Neural cell (in vitro differentiated cells): ENCODE data around the gene RHOT2. TPM values are rescaled to one million over a fixed set of nuclear protein-coding genes. Genes with fewer than 3 reads are reported as not detected.

Experiments used
- H2AFZ ChIP-seq: fragments of 200-600, 300-800 bp; sonication (generic), shearing (Covaris generic); 2 replicates; pipeline ENCODE4 v1.6.0; 2014; ENCODE audit warnings: low read depth, mild to moderate bottlenecking, antibody characterized with exemption, low read length, moderate library complexity
- H3F3A ChIP-seq: fragments of 200-600 bp; shearing (Covaris generic); 2 replicates; pipeline ENCODE4 v1.6.1; 2016; ENCODE audit warnings: mild to moderate bottlenecking, moderate library complexity, mixed read lengths, antibody characterized with exemption, low read length; ENCODE audit not compliant: insufficient read depth, poor library complexity, severe bottlenecking
- H3K27ac ChIP-seq: fragments of 200-600, 300-800 bp; sonication (generic), shearing (Covaris generic); 2 replicates; pipeline ENCODE4 v1.5.1; 2014; ENCODE audit warnings: mild to moderate bottlenecking, low read length, moderate library complexity
- H3K27me3 ChIP-seq: fragments of 300-800, 200-600 bp; sonication (generic), shearing (Covaris generic); 2 replicates; pipeline ENCODE4 v1.6.0; 2014; ENCODE audit warnings: mild to moderate bottlenecking, low read depth, low read length, moderate library complexity; ENCODE audit not compliant: insufficient read depth
- H3K36me3 ChIP-seq: fragments of 300-800, 200-600 bp; sonication (generic), shearing (Covaris generic); 2 replicates; pipeline ENCODE4 v1.5.1; 2014; ENCODE audit warnings: mild to moderate bottlenecking, antibody characterized with exemption, low read length, moderate library complexity; ENCODE audit not compliant: insufficient read depth
- H3K4me2 ChIP-seq: fragments of 300-800, 200-600 bp; sonication (generic), shearing (Covaris generic); 2 replicates; pipeline ENCODE4 v1.6.0; 2014; ENCODE audit warnings: mild to moderate bottlenecking, low read length
- H3K4me3 ChIP-seq: fragments of 300-800, 200-600 bp; sonication (generic), shearing (Covaris generic); 2 replicates; pipeline ENCODE4 v1.5.1; 2014; ENCODE audit warnings: mild to moderate bottlenecking, low read length, moderate library complexity
- H3K79me2 ChIP-seq: fragments of 200-600 bp; shearing (Covaris generic); replicated peaks from 2 replicates; pipeline ENCODE4 v1.6.0; 2014; ENCODE audit warnings: mild to moderate bottlenecking, low read length, moderate library complexity; ENCODE audit not compliant: insufficient read depth
- H3K9ac ChIP-seq: fragments of 300-800, 200-600 bp; sonication (generic), shearing (Covaris generic); 2 replicates; pipeline ENCODE4 v1.6.1; 2016; ENCODE audit warnings: mild to moderate bottlenecking, low read length, mixed read lengths
- H3K9me2 ChIP-seq: fragments of 200-600 bp; shearing (Covaris generic); 2 replicates; pipeline ENCODE4 v1.6.1; 2016; ENCODE audit warnings: mild to moderate bottlenecking, low read length, mixed read lengths; ENCODE audit not compliant: insufficient read depth
- H3K9me3 ChIP-seq: fragments of 200-600, 300-800 bp; sonication (generic), shearing (Covaris generic); 2 replicates; pipeline ENCODE4 v1.6.1; 2016; ENCODE audit warnings: mild to moderate bottlenecking, mixed run types, low read length, moderate library complexity, mixed read lengths
- H4K20me1 ChIP-seq: fragments of 200-600 bp; shearing (Covaris generic); 2 replicates; pipeline ENCODE4 v1.6.1; 2016; ENCODE audit warnings: mild to moderate bottlenecking, mixed run types; ENCODE audit not compliant: insufficient read depth
- EP300 ChIP-seq: fragments of 450-650 bp; conservative IDR thresholded peaks from 2 replicates; pipeline ENCODE4 v1.6.1; 2014; ENCODE audit warnings: antibody characterized with exemption, mild to moderate bottlenecking, moderate library complexity; ENCODE audit not compliant: poor library complexity, severe bottlenecking
- EZH2 ChIP-seq: fragments of 200-600, 300-800 bp; shearing (Covaris generic), sonication (generic); IDR thresholded peaks from 2 replicates; pipeline ENCODE4 v1.6.1; 2014; ENCODE audit warnings: antibody characterized with exemption, low read length, borderline replicate concordance, mild to moderate bottlenecking; ENCODE audit not compliant: insufficient read depth, poor library complexity, severe bottlenecking
- MXI1 ChIP-seq: fragments of 450-650 bp; conservative IDR thresholded peaks from 2 replicates; pipeline ENCODE4 v1.6.1; 2014; ENCODE audit warnings: antibody characterized with exemption, mild to moderate bottlenecking; ENCODE audit not compliant: poor library complexity, severe bottlenecking
- POLR2AphosphoS5 ChIP-seq: IDR thresholded peaks from 2 replicates; pipeline ENCODE4 v1.6.1; 2012
- RAD21 ChIP-seq: fragments of 450-650 bp; conservative IDR thresholded peaks from 2 replicates; pipeline ENCODE4 v1.6.1; 2014; ENCODE audit warnings: antibody characterized with exemption, mild to moderate bottlenecking, moderate library complexity
- SMC3 ChIP-seq: fragments of 450-650 bp; conservative IDR thresholded peaks from 2 replicates; pipeline ENCODE4 v1.6.1; 2014; ENCODE audit warnings: antibody characterized with exemption, mild to moderate bottlenecking, moderate library complexity; ENCODE audit not compliant: poor library complexity
- TAF1 ChIP-seq: IDR thresholded peaks from 2 replicates; pipeline ENCODE4 v1.6.1; 2012; ENCODE audit warnings: low read depth
- polyA plus RNA-seq: library from polyadenylated mRNA; depleted of rRNA; stranded (reverse); fragments of >200 nt; gene quantifications from 2 replicates; pipeline ENCODE4 v1.2.3, GENCODE V29; 2014
- TF ChIP-seq, protein P1 (sequence below): IDR thresholded peaks from 2 replicates; pipeline ENCODE4 v1.6.1; 2012; ENCODE audit warnings: borderline replicate concordance
- TF ChIP-seq, protein P2 (sequence below): fragments of 450-650 bp; IDR thresholded peaks from 2 replicates; pipeline ENCODE4 v1.5.1; 2014; ENCODE audit warnings: antibody characterized with exemption, mild to moderate bottlenecking, moderate library complexity; ENCODE audit not compliant: poor library complexity, severe bottlenecking

RHOT2 gene
- polyA plus RNA-seq, 1 donor from 2014 or later, result 132 TPM

- H2AFZ ChIP-seq, result no peak overlapping the region
- peak overlapping the region; percentile 95 for H3K4me3 ChIP-seq
- TF ChIP-seq POLR2AphosphoS5, result no peak
- TF ChIP-seq TAF1, result no peak
- no peak for TF ChIP-seq SMC3
- no peak for TF ChIP-seq RAD21
- H3K4me2 ChIP-seq, result no peak overlapping the region
- H3K9me3 ChIP-seq, result no peaks in the 10 kb centered on the region
- no peaks in the 10 kb centered on the region for H3K36me3 ChIP-seq
- peak overlapping the region; percentile 90 for H3K9ac ChIP-seq
- peak overlapping the region; percentile 89 for H3K27ac ChIP-seq
- H3K27me3 ChIP-seq, result no peaks in the 10 kb centered on the region
- H3K79me2 ChIP-seq, result peaks cover 10% of the 10 kb centered on the region
- no peaks in the 10 kb centered on the region for H4K20me1 ChIP-seq
- no peaks in the 10 kb centered on the region for H3F3A ChIP-seq
- no peaks in the 10 kb centered on the region for H3K9me2 ChIP-seq
These were observed 51.0 kb downstream of the RHOT2 start for GRCh38 chr16:718922-719321.

DNA sequence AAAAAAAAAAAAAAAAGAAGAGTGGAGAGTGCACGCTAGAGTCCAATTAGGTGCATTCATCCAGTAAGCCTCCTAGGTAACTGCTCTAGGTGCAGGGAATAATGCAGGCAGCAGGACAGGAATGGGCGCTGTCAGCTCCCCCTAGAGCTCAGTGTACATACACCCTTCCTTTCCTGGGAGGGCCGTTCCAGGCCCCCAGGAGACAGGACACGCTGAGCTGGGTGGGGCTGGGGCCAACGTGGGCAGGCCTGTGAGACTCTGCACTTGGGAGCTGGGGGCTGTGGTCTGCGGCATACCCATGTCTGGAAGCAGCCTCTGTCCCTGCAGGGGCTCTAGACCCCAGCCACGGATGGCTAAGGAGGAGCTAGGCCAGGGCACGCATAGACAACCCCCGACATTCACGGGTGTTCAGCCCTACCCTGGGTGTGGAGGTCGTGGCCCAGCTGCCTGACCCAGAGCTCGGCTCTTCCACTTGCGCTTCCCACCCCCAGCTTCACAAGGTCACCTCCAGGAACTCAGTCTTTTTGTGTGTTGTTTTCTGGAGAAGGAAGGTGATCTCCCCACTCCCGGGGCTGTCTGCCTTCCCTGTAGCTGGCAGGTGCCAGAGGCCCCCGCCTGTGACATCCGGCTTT is 52.0 kb downstream of the RHOT2 start:
- peak overlapping the region; percentile 2 for H2AFZ ChIP-seq
- peak overlapping the region; percentile 90 for H3K9ac ChIP-seq
- peaks cover 10% of the 10 kb centered on the region for H3K79me2 ChIP-seq

DNA sequence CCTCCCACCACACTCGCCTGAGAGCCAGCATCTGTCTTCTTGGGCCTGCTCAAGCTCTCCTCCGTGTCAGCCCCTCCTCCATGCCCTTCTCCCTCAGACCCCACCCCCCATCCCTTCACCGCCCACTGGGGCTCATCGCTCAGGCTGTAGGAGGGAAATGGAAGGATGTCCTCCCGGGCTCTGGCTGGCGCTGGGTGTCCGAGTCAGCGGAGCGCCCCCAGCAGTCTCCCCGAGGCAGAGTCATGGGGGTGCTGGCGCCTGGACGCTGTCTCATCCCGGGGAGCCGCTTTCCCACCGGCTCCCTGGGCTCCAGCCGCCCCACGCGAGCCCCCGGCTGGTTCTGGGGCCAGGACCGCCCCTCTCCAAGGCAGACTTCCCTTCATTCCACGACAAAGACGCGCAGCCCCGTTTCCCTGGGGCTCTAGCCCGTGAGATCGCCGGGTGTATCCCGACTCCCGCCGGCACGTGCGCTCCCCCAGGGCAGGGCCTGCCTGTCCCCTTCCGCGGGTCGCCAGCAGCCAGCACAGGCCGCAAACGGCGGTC is 52.6 kb downstream of the RHOT2 start:
- H4K20me1 ChIP-seq, result no peaks in the 10 kb centered on the region
- H3K27ac ChIP-seq, result peak overlapping the region; percentile 89
- no peaks in the 10 kb centered on the region for H3K9me2 ChIP-seq
- TF ChIP-seq, protein P1, sequence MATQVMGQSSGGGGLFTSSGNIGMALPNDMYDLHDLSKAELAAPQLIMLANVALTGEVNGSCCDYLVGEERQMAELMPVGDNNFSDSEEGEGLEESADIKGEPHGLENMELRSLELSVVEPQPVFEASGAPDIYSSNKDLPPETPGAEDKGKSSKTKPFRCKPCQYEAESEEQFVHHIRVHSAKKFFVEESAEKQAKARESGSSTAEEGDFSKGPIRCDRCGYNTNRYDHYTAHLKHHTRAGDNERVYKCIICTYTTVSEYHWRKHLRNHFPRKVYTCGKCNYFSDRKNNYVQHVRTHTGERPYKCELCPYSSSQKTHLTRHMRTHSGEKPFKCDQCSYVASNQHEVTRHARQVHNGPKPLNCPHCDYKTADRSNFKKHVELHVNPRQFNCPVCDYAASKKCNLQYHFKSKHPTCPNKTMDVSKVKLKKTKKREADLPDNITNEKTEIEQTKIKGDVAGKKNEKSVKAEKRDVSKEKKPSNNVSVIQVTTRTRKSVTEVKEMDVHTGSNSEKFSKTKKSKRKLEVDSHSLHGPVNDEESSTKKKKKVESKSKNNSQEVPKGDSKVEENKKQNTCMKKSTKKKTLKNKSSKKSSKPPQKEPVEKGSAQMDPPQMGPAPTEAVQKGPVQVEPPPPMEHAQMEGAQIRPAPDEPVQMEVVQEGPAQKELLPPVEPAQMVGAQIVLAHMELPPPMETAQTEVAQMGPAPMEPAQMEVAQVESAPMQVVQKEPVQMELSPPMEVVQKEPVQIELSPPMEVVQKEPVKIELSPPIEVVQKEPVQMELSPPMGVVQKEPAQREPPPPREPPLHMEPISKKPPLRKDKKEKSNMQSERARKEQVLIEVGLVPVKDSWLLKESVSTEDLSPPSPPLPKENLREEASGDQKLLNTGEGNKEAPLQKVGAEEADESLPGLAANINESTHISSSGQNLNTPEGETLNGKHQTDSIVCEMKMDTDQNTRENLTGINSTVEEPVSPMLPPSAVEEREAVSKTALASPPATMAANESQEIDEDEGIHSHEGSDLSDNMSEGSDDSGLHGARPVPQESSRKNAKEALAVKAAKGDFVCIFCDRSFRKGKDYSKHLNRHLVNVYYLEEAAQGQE, result peak; percentile 14
- TF ChIP-seq, protein P2, sequence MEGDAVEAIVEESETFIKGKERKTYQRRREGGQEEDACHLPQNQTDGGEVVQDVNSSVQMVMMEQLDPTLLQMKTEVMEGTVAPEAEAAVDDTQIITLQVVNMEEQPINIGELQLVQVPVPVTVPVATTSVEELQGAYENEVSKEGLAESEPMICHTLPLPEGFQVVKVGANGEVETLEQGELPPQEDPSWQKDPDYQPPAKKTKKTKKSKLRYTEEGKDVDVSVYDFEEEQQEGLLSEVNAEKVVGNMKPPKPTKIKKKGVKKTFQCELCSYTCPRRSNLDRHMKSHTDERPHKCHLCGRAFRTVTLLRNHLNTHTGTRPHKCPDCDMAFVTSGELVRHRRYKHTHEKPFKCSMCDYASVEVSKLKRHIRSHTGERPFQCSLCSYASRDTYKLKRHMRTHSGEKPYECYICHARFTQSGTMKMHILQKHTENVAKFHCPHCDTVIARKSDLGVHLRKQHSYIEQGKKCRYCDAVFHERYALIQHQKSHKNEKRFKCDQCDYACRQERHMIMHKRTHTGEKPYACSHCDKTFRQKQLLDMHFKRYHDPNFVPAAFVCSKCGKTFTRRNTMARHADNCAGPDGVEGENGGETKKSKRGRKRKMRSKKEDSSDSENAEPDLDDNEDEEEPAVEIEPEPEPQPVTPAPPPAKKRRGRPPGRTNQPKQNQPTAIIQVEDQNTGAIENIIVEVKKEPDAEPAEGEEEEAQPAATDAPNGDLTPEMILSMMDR, result peak; percentile 47
- no peak for TF ChIP-seq TAF1
- no peak for TF ChIP-seq MXI1
- TF ChIP-seq RAD21, result no peak
- no peak for TF ChIP-seq EZH2
- no peaks in the 10 kb centered on the region for H3K9me3 ChIP-seq
- H3F3A ChIP-seq, result no peaks in the 10 kb centered on the region
- peak overlapping the region; percentile 95 for H3K4me3 ChIP-seq
- peaks cover 10% of the 10 kb centered on the region for H3K79me2 ChIP-seq
- no peaks in the 10 kb centered on the region for H3K27me3 ChIP-seq
- H3K4me2 ChIP-seq, result peak overlapping the region; percentile 96
- no peaks in the 10 kb centered on the region for H3K36me3 ChIP-seq
- peak overlapping the region; percentile 2 for H2AFZ ChIP-seq
- H3K9ac ChIP-seq, result peak overlapping the region; percentile 90

More for the DNA sequence above, 52.0 kb downstream of the RHOT2 start:
- Histone ChIP-seq H3K27me3 (no peaks in the 10 kb centered on the region), H3K36me3 (no peaks in the 10 kb centered on the region), H3K4me2 (peak overlapping the region; percentile 96), H3K27ac (peak overlapping the region; percentile 89), H4K20me1 (no peaks in the 10 kb centered on the region), H3K4me3 (peak overlapping the region; percentile 95), H3F3A (no peaks in the 10 kb centered on the region), H3K9me2 (no peaks in the 10 kb centered on the region), H3K9me3 (no peaks in the 10 kb centered on the region)
- TF ChIP-seq EP300, result no peak
- TF ChIP-seq, protein P2, result peak; percentile 54
